SK-N-SH treated with all-trans-retinoic acid at 6 μM for 48 hours (cell line): ENCODE data around the gene NET1.
"Not testable (repeated sequence)": the region's sequence is repeated elsewhere in the genome, so short reads cannot be mapped to it uniquely, and the experiment has no call there.

Experiments
- ATAC-seq: fragments of 200-7000 bp; cut with Tn5 transposase; 3 replicates; pipeline ENCODE4 v1.9.1; 2020; ENCODE audit warnings: mild to moderate bottlenecking, moderate library complexity
- ARNTL ChIP-seq: fragments of 450-650 bp; formaldehyde crosslinking; IDR thresholded peaks from 2 replicates; pipeline ENCODE4 v1.5.0; 2020; ENCODE audit warnings: low read depth, mild to moderate bottlenecking, moderate library complexity, borderline replicate concordance
- BACH2 ChIP-seq: fragments of 250-450 bp; sonication (Bioruptor Pico); IDR thresholded peaks from 2 replicates; pipeline ENCODE4 v1.9.0; 2021; ENCODE audit warnings: mild to moderate bottlenecking, borderline replicate concordance
- CSRNP3 ChIP-seq: fragments of 250-450 bp; sonication (Bioruptor Pico); IDR thresholded peaks from 2 replicates; pipeline ENCODE4 v1.5.1; 2021; ENCODE audit warnings: mild to moderate bottlenecking, moderate library complexity
- ESRRG ChIP-seq: fragments of 250-450 bp; sonication (Bioruptor Pico); IDR thresholded peaks from 2 replicates; pipeline ENCODE4 v1.6.1; 2021; ENCODE audit warnings: mild to moderate bottlenecking
- GLIS3 ChIP-seq: fragments of 250-450 bp; sonication (Bioruptor Pico); IDR thresholded peaks from 2 replicates; pipeline ENCODE4 v1.5.0; 2020; ENCODE audit warnings: mild to moderate bottlenecking, moderate library complexity
- ISL1 ChIP-seq: fragments of 250-450 bp; sonication (Bioruptor Pico); IDR thresholded peaks from 2 replicates; pipeline ENCODE4 v2.1.2; 2022; ENCODE audit warnings: mild to moderate bottlenecking, moderate library complexity
- PPARA ChIP-seq: fragments of 250-450 bp; sonication (Bioruptor Pico); IDR thresholded peaks from 2 replicates; pipeline ENCODE4 v1.5.0; 2020; ENCODE audit warnings: mild to moderate bottlenecking, borderline replicate concordance
- RARB ChIP-seq: fragments of 250-450 bp; sonication (Bioruptor Pico); IDR thresholded peaks from 2 replicates; pipeline ENCODE4 v1.8.0; 2021; ENCODE audit warnings: mild to moderate bottlenecking, moderate library complexity
- SNAI2 ChIP-seq: fragments of 250-450 bp; sonication (Bioruptor Pico); IDR thresholded peaks from 2 replicates; pipeline ENCODE4 v1.5.0; 2020; ENCODE audit warnings: mild to moderate bottlenecking, moderate library complexity
- TCF4 ChIP-seq: fragments of 250-450 bp; sonication (Bioruptor Pico); IDR thresholded peaks from 2 replicates; pipeline ENCODE4 v1.8.0; 2021; ENCODE audit warnings: mild to moderate bottlenecking, moderate library complexity, borderline replicate concordance
- TOX ChIP-seq: fragments of 250-450 bp; sonication (Bioruptor Pico); IDR thresholded peaks from 2 replicates; pipeline ENCODE4 v1.8.0; 2021; ENCODE audit warnings: mild to moderate bottlenecking, moderate library complexity, borderline replicate concordance
- ZC3H10 ChIP-seq: fragments of 250-450 bp; sonication (Bioruptor Pico); IDR thresholded peaks from 2 replicates; pipeline ENCODE4 v1.5.1; 2021; ENCODE audit warnings: mild to moderate bottlenecking, moderate library complexity
- ZFP3 ChIP-seq: fragments of 250-450 bp; sonication (Bioruptor Pico); IDR thresholded peaks from 2 replicates; pipeline ENCODE4 v1.5.0; 2020; ENCODE audit warnings: mild to moderate bottlenecking, moderate library complexity
- ZFP30 ChIP-seq: fragments of 450-650 bp; formaldehyde crosslinking; IDR thresholded peaks from 2 replicates; pipeline ENCODE4 v1.5.0; 2022; ENCODE audit warnings: mild to moderate bottlenecking, moderate library complexity
- ZNF70 ChIP-seq: fragments of 450-650 bp; formaldehyde crosslinking; IDR thresholded peaks from 2 replicates; pipeline ENCODE4 v1.5.0; 2020; ENCODE audit warnings: mild to moderate bottlenecking, moderate library complexity
- ZNF8 ChIP-seq: fragments of 450-650 bp; formaldehyde crosslinking; IDR thresholded peaks from 2 replicates; pipeline ENCODE4 v1.5.0; 2020; ENCODE audit warnings: mild to moderate bottlenecking, moderate library complexity
- TF ChIP-seq, protein P1 (sequence below): fragments of 250-450 bp; sonication (Bioruptor Pico); IDR thresholded peaks from 2 replicates; pipeline ENCODE4 v1.8.0; 2020; ENCODE audit warnings: mild to moderate bottlenecking, moderate library complexity, borderline replicate concordance
- TF ChIP-seq, protein P2 (sequence below): fragments of 250-450 bp; sonication (Bioruptor Pico); IDR thresholded peaks from 2 replicates; pipeline ENCODE4 v1.8.0; 2021; ENCODE audit warnings: low read depth, mild to moderate bottlenecking, moderate library complexity, borderline replicate concordance

NET1 gene

GRCh38 chr10:5470062-5470751 is 57.9 kb downstream of the NET1 start:
- TF ChIP-seq ISL1: no peak
- no peak for TF ChIP-seq BACH2 (CRISPR knock-in tag)
- no peak for TF ChIP-seq ESRRG
- TF ChIP-seq, protein P1, sequence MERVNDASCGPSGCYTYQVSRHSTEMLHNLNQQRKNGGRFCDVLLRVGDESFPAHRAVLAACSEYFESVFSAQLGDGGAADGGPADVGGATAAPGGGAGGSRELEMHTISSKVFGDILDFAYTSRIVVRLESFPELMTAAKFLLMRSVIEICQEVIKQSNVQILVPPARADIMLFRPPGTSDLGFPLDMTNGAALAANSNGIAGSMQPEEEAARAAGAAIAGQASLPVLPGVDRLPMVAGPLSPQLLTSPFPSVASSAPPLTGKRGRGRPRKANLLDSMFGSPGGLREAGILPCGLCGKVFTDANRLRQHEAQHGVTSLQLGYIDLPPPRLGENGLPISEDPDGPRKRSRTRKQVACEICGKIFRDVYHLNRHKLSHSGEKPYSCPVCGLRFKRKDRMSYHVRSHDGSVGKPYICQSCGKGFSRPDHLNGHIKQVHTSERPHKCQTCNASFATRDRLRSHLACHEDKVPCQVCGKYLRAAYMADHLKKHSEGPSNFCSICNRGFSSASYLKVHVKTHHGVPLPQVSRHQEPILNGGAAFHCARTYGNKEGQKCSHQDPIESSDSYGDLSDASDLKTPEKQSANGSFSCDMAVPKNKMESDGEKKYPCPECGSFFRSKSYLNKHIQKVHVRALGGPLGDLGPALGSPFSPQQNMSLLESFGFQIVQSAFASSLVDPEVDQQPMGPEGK (CRISPR knock-in tag): no peak
- no peak for TF ChIP-seq TCF4 (CRISPR knock-in tag)
- TF ChIP-seq ZC3H10: no peak
- no peak for TF ChIP-seq ZFP30 (CRISPR knock-in tag)
- TF ChIP-seq, protein P2, sequence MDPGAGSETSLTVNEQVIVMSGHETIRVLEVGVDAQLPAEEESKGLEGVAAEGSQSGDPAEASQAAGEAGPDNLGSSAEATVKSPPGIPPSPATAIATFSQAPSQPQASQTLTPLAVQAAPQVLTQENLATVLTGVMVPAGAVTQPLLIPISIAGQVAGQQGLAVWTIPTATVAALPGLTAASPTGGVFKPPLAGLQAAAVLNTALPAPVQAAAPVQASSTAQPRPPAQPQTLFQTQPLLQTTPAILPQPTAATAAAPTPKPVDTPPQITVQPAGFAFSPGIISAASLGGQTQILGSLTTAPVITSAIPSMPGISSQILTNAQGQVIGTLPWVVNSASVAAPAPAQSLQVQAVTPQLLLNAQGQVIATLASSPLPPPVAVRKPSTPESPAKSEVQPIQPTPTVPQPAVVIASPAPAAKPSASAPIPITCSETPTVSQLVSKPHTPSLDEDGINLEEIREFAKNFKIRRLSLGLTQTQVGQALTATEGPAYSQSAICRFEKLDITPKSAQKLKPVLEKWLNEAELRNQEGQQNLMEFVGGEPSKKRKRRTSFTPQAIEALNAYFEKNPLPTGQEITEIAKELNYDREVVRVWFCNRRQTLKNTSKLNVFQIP: no peak
- no peak for TF ChIP-seq ZNF8 (CRISPR knock-in tag)
- no peak for TF ChIP-seq SNAI2 (CRISPR knock-in tag)
- TF ChIP-seq ARNTL (CRISPR knock-in tag): no peak
- TF ChIP-seq ZFP3 (CRISPR knock-in tag): no peak
- TF ChIP-seq GLIS3 (CRISPR knock-in tag): no peak
- no peak for ATAC-seq

DNA sequence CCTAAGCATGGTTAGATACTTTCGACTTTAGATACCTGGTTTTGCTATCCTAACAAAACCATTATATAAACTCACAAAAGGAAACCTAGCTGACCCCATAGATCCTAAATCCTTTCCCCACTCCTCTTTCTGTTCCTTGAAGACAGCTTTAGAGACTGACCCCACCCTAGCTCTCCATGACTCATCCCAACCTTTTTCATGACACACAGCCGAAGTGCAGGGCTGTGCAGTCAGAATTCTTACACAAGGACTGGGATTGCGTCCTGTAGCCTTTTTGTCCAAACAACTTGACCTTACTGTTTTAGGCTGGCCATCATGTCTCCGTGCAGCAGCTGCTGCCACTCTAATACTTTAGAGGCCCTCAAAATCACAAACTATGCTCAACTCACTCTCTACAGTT is 62.3 kb downstream of the NET1 start:
- ATAC-seq: not testable (repeated sequence)

GRCh38 chr10:5475088-5475487 is 62.7 kb downstream of the NET1 start:
- not testable (repeated sequence) for ATAC-seq

DNA sequence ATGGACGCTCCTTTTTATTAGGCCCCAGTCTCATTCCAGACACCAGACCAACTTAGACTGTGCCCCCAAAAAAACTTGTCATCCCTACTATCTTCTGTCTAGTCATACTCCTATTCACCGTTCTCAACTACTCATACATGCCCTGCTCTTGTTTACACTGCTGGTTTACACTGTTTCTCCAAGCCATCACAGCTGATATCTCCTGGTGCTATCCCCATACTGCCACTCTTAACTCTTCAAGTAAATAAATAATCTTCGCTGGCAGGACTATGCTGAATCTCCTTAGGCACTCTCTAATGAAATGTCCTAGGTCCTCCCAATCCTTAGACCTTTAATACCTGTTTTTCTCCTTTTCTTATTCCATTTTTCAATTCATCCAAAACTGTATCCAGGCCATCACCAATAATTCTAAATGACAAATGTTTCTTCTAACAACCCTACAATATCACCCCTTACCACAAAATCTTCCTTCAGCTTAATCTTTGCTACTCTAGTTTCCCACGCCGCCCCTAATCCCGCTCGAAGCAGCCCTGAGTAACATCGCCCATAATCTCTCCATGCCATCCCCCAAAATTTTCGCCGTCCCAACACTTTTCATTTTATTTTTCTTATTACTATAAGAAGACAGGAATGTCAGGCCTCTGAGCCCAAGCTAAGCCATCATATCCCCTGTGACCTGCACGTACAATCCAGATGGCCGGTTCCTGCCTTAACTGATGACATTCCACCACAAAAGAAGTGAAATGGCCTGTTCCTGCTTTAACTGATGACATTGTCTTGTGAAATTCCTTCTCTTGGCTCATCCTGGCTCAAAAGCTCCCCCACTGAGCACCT is 63.8 kb downstream of the NET1 start:
- ATAC-seq: not testable (repeated sequence)

- ATAC-seq: no peak
- no peak for TF ChIP-seq ZFP30 (CRISPR knock-in tag)
- TF ChIP-seq CSRNP3 (CRISPR knock-in tag): no peak
- TF ChIP-seq TOX: no peak
- no peak for TF ChIP-seq PPARA (CRISPR knock-in tag)
- TF ChIP-seq, protein P1 (CRISPR knock-in tag): no peak
- no peak for TF ChIP-seq ZFP3 (CRISPR knock-in tag)
- no peak for TF ChIP-seq RARB
- no peak for TF ChIP-seq ZNF70 (CRISPR knock-in tag)
Measured at GRCh38 chr10:5476918-5477525, 64.7 kb downstream of the NET1 start.
